CD4-positive, alpha-beta T cell (primary cell): ENCODE results near the gene CGNL1. TPM values are rescaled to one million over a fixed set of nuclear protein-coding genes. Genes with fewer than 3 reads are reported as not detected.

Experiments
- ATAC-seq: fragments of 200-7000 bp; cut with Tn5 transposase; one replicate; pipeline ENCODE4 v1.10.0; 2022; ENCODE audit warnings: mild to moderate bottlenecking; ENCODE audit not compliant: poor library complexity
- CTCF ChIA-PET: fragments of 350-600 bp; sonication (Branson Sonifier 250); formaldehyde crosslinking; loops from one replicate; lab custom pipeline; 2021; ENCODE audit warnings: antibody characterized with exemption, inconsistent platforms; lab: Charles Lee
- POLR2A ChIA-PET: fragments of 350-600 bp; sonication (Branson Sonifier 250); formaldehyde crosslinking; loops from one replicate; lab custom pipeline; 2021; ENCODE audit warnings: antibody characterized with exemption, inconsistent platforms; lab: Charles Lee
- DNase-seq, 14 experiments: peaks; one replicate each; pipeline ENCODE4 v3.0.0-alpha.2; 2013 to 2020; ENCODE audit warnings: mixed read lengths in 2 of 14
- H3K27ac ChIP-seq, 2 donors: one replicate each; pipeline versions ENCODE4 v1.5.1 to v1.7.0; 2013; ENCODE audit warnings: low read length in 2 of 2, low read depth in 1 of 2, mild to moderate bottlenecking in 1 of 2
- H3K27me3 ChIP-seq, 2 experiments: 1 replicate in 1 of 2; 2 replicates in 1 of 2; pipeline versions ENCODE4 v1.6.1 to v1.7.0; 2013; ENCODE audit warnings: low read length in 2 of 2, control low read depth in 1 of 2, mild to moderate bottlenecking in 1 of 2, moderate library complexity in 1 of 2; ENCODE audit not compliant: insufficient read depth in 2 of 2, control insufficient read depth in 1 of 2
- H3K36me3 ChIP-seq: one replicate; pipeline ENCODE4 v1.6.1; 2013; ENCODE audit warnings: low read length, control low read depth; ENCODE audit not compliant: insufficient read depth
- H3K4me1 ChIP-seq: one replicate; pipeline ENCODE4 v1.6.1; 2013; ENCODE audit warnings: low read length, control low read depth; ENCODE audit not compliant: insufficient read depth
- H3K4me3 ChIP-seq: one replicate; pipeline ENCODE4 v1.5.1; 2013; ENCODE audit warnings: mild to moderate bottlenecking, low read length, moderate library complexity
- H3K9me3 ChIP-seq, 2 experiments: 1 replicate in 1 of 2; 2 replicates in 1 of 2; pipeline versions ENCODE4 v1.6.1 to v1.7.0; 2013; ENCODE audit warnings: low read length in 2 of 2, mild to moderate bottlenecking in 2 of 2, control low read depth in 1 of 2, moderate library complexity in 1 of 2; ENCODE audit not compliant: control insufficient read depth in 1 of 2, insufficient read depth in 1 of 2
- H3K27ac Mint-ChIP-seq: one replicate; pipeline ENCODE4 v1.8.0; 2020; ENCODE audit warnings: mixed read lengths
- H3K27me3 Mint-ChIP-seq: one replicate; pipeline ENCODE4 v1.8.0; 2021; ENCODE audit warnings: mixed read lengths
- H3K36me3 Mint-ChIP-seq: one replicate; pipeline ENCODE4 v1.8.0; 2021; ENCODE audit warnings: low read depth, mixed read lengths
- H3K4me1 Mint-ChIP-seq: one replicate; pipeline ENCODE4 v1.8.0; 2021; ENCODE audit warnings: low read depth, mixed read lengths
- H3K4me3 Mint-ChIP-seq: one replicate; pipeline ENCODE4 v1.8.0; 2020; ENCODE audit warnings: mild to moderate bottlenecking, mixed read lengths
- H3K9me3 Mint-ChIP-seq: one replicate; pipeline ENCODE4 v1.8.0; 2020; ENCODE audit warnings: mixed read lengths
- CTCF ChIP-seq: fragments of 200-600 bp; IDR thresholded peaks from one replicate; pipeline ENCODE4 v1.8.0; 2022; ENCODE audit warnings: antibody characterized with exemption, mild to moderate bottlenecking
- intact Hi-C, 2 experiments: fragments of 100-400 bp; cut with DNase I in 1 of 2; cut with micrococcal nuclease in 1 of 2; formaldehyde crosslinking; loops; one replicate each; pipeline versions ENCODE4 v1.15.1 to v1.9.0; 2023 to 2025; cut with DNase I, micrococcal nuclease
- total RNA-seq, 174 experiments: library from RNA in 2 of 174; stranded (reverse) in 2 of 174; gene quantifications; one replicate each; pipeline ENCODE4 v1.2.3 and lab custom pipeline; 2021 to 2026

Gene CGNL1
- total RNA-seq, 2 experiments from 2014 or later: not detected

GRCh38 chr15:57440167-57440566 is 63.9 kb downstream of the CGNL1 start:
- intact Hi-C loops: no loop called here
- DNase-seq (no peak), ATAC-seq (no peak)
- H3K27ac ChIP-seq: no peak overlapping the region
- no peaks in the 10 kb centered on the region for H3K4me1 Mint-ChIP-seq
- H3K27ac Mint-ChIP-seq: no peak overlapping the region
- CTCF ChIA-PET: no interaction called here
- H3K36me3 ChIP-seq: no peaks in the 10 kb centered on the region
- POLR2A ChIA-PET: no interaction called here
- no peak for TF ChIP-seq CTCF
- H3K4me1 ChIP-seq: no peaks in the 10 kb centered on the region
- no peak overlapping the region for H3K4me3 Mint-ChIP-seq
- H3K9me3 Mint-ChIP-seq: no peaks in the 10 kb centered on the region
- H3K36me3 Mint-ChIP-seq: no peaks in the 10 kb centered on the region
- H3K4me3 ChIP-seq: no peak overlapping the region
- no peaks in the 10 kb centered on the region for H3K27me3 ChIP-seq
- no peaks in the 10 kb centered on the region for H3K9me3 ChIP-seq
- peaks cover 8% of the 10 kb centered on the region for H3K27me3 Mint-ChIP-seq

DNA sequence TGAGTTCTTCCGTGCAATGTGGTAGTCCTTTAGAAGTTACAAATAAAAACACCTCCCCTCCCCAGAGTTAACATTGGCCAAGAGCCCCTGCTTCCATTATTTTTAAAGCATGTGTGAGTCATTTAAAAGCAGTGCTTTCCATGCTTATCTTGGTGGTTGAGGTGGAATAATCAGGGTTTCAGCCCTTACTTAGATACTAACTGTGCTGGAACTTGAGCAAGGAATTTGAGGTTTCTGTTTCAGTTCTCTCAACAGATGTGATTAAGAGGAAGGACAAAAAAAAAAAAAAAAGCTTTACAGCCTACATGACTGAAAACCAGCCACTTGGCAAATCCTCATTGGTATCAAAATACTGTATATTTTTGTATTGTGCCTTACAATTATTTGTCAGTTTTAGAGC is 64.5 kb downstream of the CGNL1 start:
- Histone ChIP-seq H3K27me3 (no peaks in the 10 kb centered on the region), H3K9me3 (no peaks in the 10 kb centered on the region), H3K36me3 (no peaks in the 10 kb centered on the region), H3K4me1 (no peaks in the 10 kb centered on the region), H3K4me3 (no peak overlapping the region), H3K27ac (no peak overlapping the region)
- peaks cover 5% of the 10 kb centered on the region for H3K27me3 Mint-ChIP-seq
- no peak overlapping the region for H3K4me3 Mint-ChIP-seq
- H3K4me1 Mint-ChIP-seq: no peaks in the 10 kb centered on the region
- intact Hi-C loops: no loop called here
- H3K27ac Mint-ChIP-seq: no peak overlapping the region
- ChIA-PET CTCF (no interaction called here), POLR2A (interaction anchor here (0.7 kb wide), 1 partner anchor 1055 kb away, joined by 3 read pairs; no protein-coding TSS in a partner anchor)
- ATAC-seq: no peak
- no peak for TF ChIP-seq CTCF
- no peak for DNase-seq
- no peaks in the 10 kb centered on the region for H3K9me3 Mint-ChIP-seq
- no peaks in the 10 kb centered on the region for H3K36me3 Mint-ChIP-seq

DNA sequence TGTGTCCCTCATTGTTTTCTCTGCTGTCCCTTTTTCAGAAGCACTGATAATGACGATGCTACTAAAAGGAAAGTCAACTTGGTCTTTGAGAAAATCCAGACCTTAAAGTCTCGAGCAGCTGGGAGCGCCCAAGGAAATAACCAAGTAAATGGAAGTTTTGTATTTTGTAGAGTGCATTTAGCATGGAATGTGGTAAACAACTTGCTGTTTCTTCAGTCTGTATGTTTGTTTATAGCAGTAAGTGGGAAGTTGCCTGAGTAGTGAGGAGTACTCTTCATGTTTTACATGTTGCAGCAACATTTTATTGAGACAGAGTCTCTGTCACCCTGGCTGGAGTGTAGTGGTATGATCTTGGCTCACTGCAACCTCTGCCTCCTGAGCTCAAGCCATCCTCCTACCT is 66.0 kb downstream of the CGNL1 start:
- Histone ChIP-seq H3K27me3 (no peaks in the 10 kb centered on the region), H3K36me3 (no peaks in the 10 kb centered on the region), H3K4me3 (no peak overlapping the region), H3K9me3 (no peaks in the 10 kb centered on the region), H3K4me1 (no peaks in the 10 kb centered on the region), H3K27ac (no peak overlapping the region)
- intact Hi-C loops: no loop called here
- CTCF ChIA-PET: no interaction called here
- POLR2A ChIA-PET: no interaction called here
- no peaks in the 10 kb centered on the region for H3K4me1 Mint-ChIP-seq
- no peaks in the 10 kb centered on the region for H3K27me3 Mint-ChIP-seq
- H3K36me3 Mint-ChIP-seq: no peaks in the 10 kb centered on the region
- H3K9me3 Mint-ChIP-seq: no peaks in the 10 kb centered on the region
- no peak overlapping the region for H3K27ac Mint-ChIP-seq
- no peak for ATAC-seq
- no peak for TF ChIP-seq CTCF
- DNase-seq: no peak
- no peak overlapping the region for H3K4me3 Mint-ChIP-seq
